Measurements from ENCODE around the gene MYLK4. TPM values are rescaled to one million over a fixed set of nuclear protein-coding genes. Genes with fewer than 3 reads are reported as not detected.

The MYLK4 gene
- total RNA-seq, 3 donors from 2014 or later: 0.41 to 0.82 (median 0.43) TPM

- ATAC-seq (no peak), DNase-seq (no peak)
- Histone ChIP-seq H3K36me3 (ENCODE audit: low read depth) (no peaks in the 10 kb centered on the region), H3K9me3 (no peaks in the 10 kb centered on the region), H3K4me1 (ENCODE audit: low read depth) (peaks cover 6% of the 10 kb centered on the region), H3K4me3 (no peak overlapping the region)
- intact Hi-C loops (cut with DNase I, micrococcal nuclease): loop anchor here (10.0 kb wide), 2 partner anchors 1031 to 1041 kb away; partner anchors contain the start of gene FOXC1 (in 1 of the 2)
- TF ChIP-seq CTCF (IDR thresholded peaks at IDR 0.05): no peak
These were observed 114.8 kb downstream of the MYLK4 start for GRCh38 chr6:2635911-2636310.

- H3K9me3 ChIP-seq: no peaks in the 10 kb centered on the region
- H3K4me3 ChIP-seq: no peak overlapping the region
- ATAC-seq (peak; percentile 99), DNase-seq (peak; percentile 85 to 89 (median 89))
- TF ChIP-seq CTCF (IDR thresholded peaks at IDR 0.05): peak; percentile 93
- H3K36me3 ChIP-seq (ENCODE audit: low read depth): no peaks in the 10 kb centered on the region
- intact Hi-C loops (cut with DNase I, micrococcal nuclease): loop anchor here (10.0 kb wide), 2 partner anchors 1030 to 1040 kb away; partner anchors contain the start of gene FOXC1 (in 1 of the 2)
- H3K4me1 ChIP-seq (ENCODE audit: low read depth): peaks cover 6% of the 10 kb centered on the region
These were observed 116.4 kb downstream of the MYLK4 start for GRCh38 chr6:2634139-2634964.

GRCh38 chr6:2633736-2634135 lies 117.0 kb downstream of the MYLK4 start:
- H3K9me3 ChIP-seq: no peaks in the 10 kb centered on the region
- no peak for ATAC-seq
- no peak overlapping the region for H3K4me3 ChIP-seq
- no peak for DNase-seq
- intact Hi-C loops (cut with DNase I, micrococcal nuclease): loop anchor here (10.0 kb wide), 2 partner anchors 1029 to 1039 kb away; partner anchors contain the start of gene FOXC1 (in 1 of the 2)
- no peaks in the 10 kb centered on the region for H3K36me3 ChIP-seq (ENCODE audit: low read depth)
- peaks cover 6% of the 10 kb centered on the region for H3K4me1 ChIP-seq (ENCODE audit: low read depth)
- no peak for TF ChIP-seq CTCF (IDR thresholded peaks at IDR 0.05)

- intact Hi-C loops (cut with DNase I, micrococcal nuclease): loop anchor here (10.0 kb wide), 2 partner anchors 1028 to 1038 kb away; partner anchors contain the start of gene FOXC1 (in 1 of the 2)
- no peak overlapping the region for H3K4me3 ChIP-seq
- H3K36me3 ChIP-seq (ENCODE audit: low read depth): no peaks in the 10 kb centered on the region
- H3K9me3 ChIP-seq: no peaks in the 10 kb centered on the region
- no peak for DNase-seq
- TF ChIP-seq CTCF (IDR thresholded peaks at IDR 0.05): no peak
- peaks cover 6% of the 10 kb centered on the region for H3K4me1 ChIP-seq (ENCODE audit: low read depth)
- no peak for ATAC-seq
These were observed 117.6 kb downstream of the MYLK4 start for GRCh38 chr6:2632976-2633584.

- TF ChIP-seq CTCF (IDR thresholded peaks at IDR 0.05): no peak
- ATAC-seq (no peak), DNase-seq (no peak)
- Histone ChIP-seq H3K4me3 (no peak overlapping the region), H3K36me3 (ENCODE audit: low read depth) (no peaks in the 10 kb centered on the region), H3K4me1 (ENCODE audit: low read depth) (peaks cover 6% of the 10 kb centered on the region), H3K9me3 (no peaks in the 10 kb centered on the region)
- intact Hi-C loops (cut with DNase I, micrococcal nuclease): loop anchor here (10.0 kb wide), 2 partner anchors 1028 to 1038 kb away; partner anchors contain the start of gene FOXC1 (in 1 of the 2)
These were observed 118.4 kb downstream of the MYLK4 start for GRCh38 chr6:2632368-2632767.
